Natural killer cell treated with Interleukin-12 subunit alpha and Interleukin-12 subunit beta and Interleukin-15 and Interleukin-18, amount 100 ng/mL, for 72 hours (primary cell): ENCODE measurements around the gene NOX3. TPM values are rescaled to one million over a fixed set of nuclear protein-coding genes. Genes with fewer than 3 reads are reported as not detected.

Source experiments
- ATAC-seq, 2 donors: fragments of 150-1000 bp; cut with Tn5 transposase in 1 of 2; sonication (Bioruptor Pico), chemical (Tn5 transposase) in 1 of 2; 2 replicates each; pipeline ENCODE4 v1.10.0; 2021
- DNase-seq: peaks from one replicate; pipeline ENCODE4 v3.0.0; 2022; ENCODE audit warnings: low spot score
- H3K27ac Mint-ChIP-seq, 2 donors: 1 replicate in 1 of 2; 2 replicates in 1 of 2; pipeline ENCODE4 v1.8.0; 2022; ENCODE audit warnings: mixed read lengths in 2 of 2, mild to moderate bottlenecking in 1 of 2, moderate library complexity in 1 of 2
- H3K27me3 Mint-ChIP-seq, 2 donors: 1 replicate in 1 of 2; 2 replicates in 1 of 2; pipeline ENCODE4 v1.8.0; 2022; ENCODE audit warnings: mixed read lengths in 2 of 2
- H3K36me3 Mint-ChIP-seq: one replicate; pipeline ENCODE4 v1.8.0; 2022; ENCODE audit warnings: mixed read lengths
- H3K4me1 Mint-ChIP-seq, 2 donors: 1 replicate in 1 of 2; 2 replicates in 1 of 2; pipeline ENCODE4 v1.8.0; 2022; ENCODE audit warnings: low read depth in 2 of 2, mixed read lengths in 2 of 2, mild to moderate bottlenecking in 1 of 2
- H3K4me3 Mint-ChIP-seq: one replicate; pipeline ENCODE4 v1.8.0; 2022; ENCODE audit warnings: mixed read lengths
- H3K9me3 Mint-ChIP-seq: 2 replicates; pipeline ENCODE4 v1.8.0; 2022; ENCODE audit warnings: mixed read lengths
- total RNA-seq, 2 donors: library from RNA; stranded (reverse); gene quantifications; one replicate each; pipeline ENCODE4 v1.2.3, GENCODE V29; 2022

The NOX3 gene
- total RNA-seq, 2 donors from 2014 or later, result not detected

- no peak for DNase-seq
- Mint-ChIP-seq H3K27ac (no peak overlapping the region), H3K9me3 (no peaks in the 10 kb centered on the region), H3K4me3 (no peak overlapping the region), H3K36me3 (no peaks in the 10 kb centered on the region), H3K27me3 (peaks cover 3 to 7% of the 10 kb centered on the region in 2 donors), H3K4me1 (peaks cover 0 to 3% of the 10 kb centered on the region in 2 donors)
- no peak for ATAC-seq
Observed at GRCh38 chr6:155436981-155437749, 18.5 kb downstream of the NOX3 start.

- no peak for DNase-seq
- no peak overlapping the region for H3K4me3 Mint-ChIP-seq
- H3K27me3 Mint-ChIP-seq, result peaks cover 3 to 7% of the 10 kb centered on the region in 2 donors
- ATAC-seq, result no peak
- H3K4me1 Mint-ChIP-seq, result peaks cover 0 to 3% of the 10 kb centered on the region in 2 donors
- H3K9me3 Mint-ChIP-seq, result no peaks in the 10 kb centered on the region
- no peak overlapping the region for H3K27ac Mint-ChIP-seq
- H3K36me3 Mint-ChIP-seq, result no peaks in the 10 kb centered on the region
Observed at GRCh38 chr6:155434829-155435423, 20.7 kb downstream of the NOX3 start.

- H3K27ac Mint-ChIP-seq, result no peak overlapping the region
- no peak overlapping the region for H3K4me3 Mint-ChIP-seq
- H3K4me1 Mint-ChIP-seq, result peaks cover 0 to 3% of the 10 kb centered on the region in 2 donors
- ATAC-seq, result no peak
- DNase-seq, result no peak
- peaks cover 3 to 7% of the 10 kb centered on the region in 2 donors for H3K27me3 Mint-ChIP-seq
- no peaks in the 10 kb centered on the region for H3K9me3 Mint-ChIP-seq
- H3K36me3 Mint-ChIP-seq, result no peaks in the 10 kb centered on the region
Observed at GRCh38 chr6:155434096-155434495, 21.5 kb downstream of the NOX3 start.

GRCh38 chr6:155432293-155432692 is 23.3 kb downstream of the NOX3 start:
- H3K36me3 Mint-ChIP-seq, result no peaks in the 10 kb centered on the region
- H3K27me3 Mint-ChIP-seq, result peaks cover 3 to 7% of the 10 kb centered on the region in 2 donors
- H3K27ac Mint-ChIP-seq, result no peak overlapping the region
- peaks cover 0 to 3% of the 10 kb centered on the region in 2 donors for H3K4me1 Mint-ChIP-seq
- no peak overlapping the region for H3K4me3 Mint-ChIP-seq
- no peaks in the 10 kb centered on the region for H3K9me3 Mint-ChIP-seq
- ATAC-seq (peak in 1 of 2 donors; percentile 48), DNase-seq (no peak)

- no peak for ATAC-seq
- no peaks in the 10 kb centered on the region for H3K9me3 Mint-ChIP-seq
- H3K27me3 Mint-ChIP-seq, result peaks cover 0 to 3% of the 10 kb centered on the region in 2 donors
- H3K27ac Mint-ChIP-seq, result no peak overlapping the region
- no peak for DNase-seq
- no peak overlapping the region for H3K4me3 Mint-ChIP-seq
- no peaks in the 10 kb centered on the region for H3K36me3 Mint-ChIP-seq
- no peaks in the 10 kb centered on the region for H3K4me1 Mint-ChIP-seq
Observed at GRCh38 chr6:155429321-155429893, 26.2 kb downstream of the NOX3 start.

- Mint-ChIP-seq H3K9me3 (no peaks in the 10 kb centered on the region), H3K4me1 (no peaks in the 10 kb centered on the region), H3K4me3 (no peak overlapping the region), H3K27me3 (no peaks in the 10 kb centered on the region), H3K27ac (no peak overlapping the region), H3K36me3 (no peaks in the 10 kb centered on the region)
- DNase-seq, result no peak
- ATAC-seq, result no peak
Observed at GRCh38 chr6:155426408-155426945, 29.2 kb downstream of the NOX3 start.

GRCh38 chr6:155424181-155424580 is 31.5 kb downstream of the NOX3 start:
- H3K9me3 Mint-ChIP-seq, result no peaks in the 10 kb centered on the region
- no peaks in the 10 kb centered on the region for H3K27me3 Mint-ChIP-seq
- H3K4me1 Mint-ChIP-seq, result peaks cover 4 to 9% of the 10 kb centered on the region in 2 donors
- no peak for ATAC-seq
- H3K4me3 Mint-ChIP-seq, result no peak overlapping the region
- H3K27ac Mint-ChIP-seq, result no peak overlapping the region
- H3K36me3 Mint-ChIP-seq, result no peaks in the 10 kb centered on the region
- no peak for DNase-seq

- DNase-seq (no peak), ATAC-seq (no peak)
- Mint-ChIP-seq H3K27me3 (no peaks in the 10 kb centered on the region), H3K9me3 (no peaks in the 10 kb centered on the region), H3K4me1 (peaks cover 16 to 24% of the 10 kb centered on the region in 2 donors), H3K4me3 (no peak overlapping the region), H3K27ac (no peak overlapping the region), H3K36me3 (no peaks in the 10 kb centered on the region)
Observed at GRCh38 chr6:155422635-155423034, 33.0 kb downstream of the NOX3 start.

GRCh38 chr6:155420492-155420891 is 35.1 kb downstream of the NOX3 start:
- Mint-ChIP-seq H3K36me3 (no peaks in the 10 kb centered on the region), H3K4me3 (no peak overlapping the region), H3K27me3 (no peaks in the 10 kb centered on the region), H3K4me1 (peaks cover 22 to 29% of the 10 kb centered on the region in 2 donors), H3K9me3 (no peaks in the 10 kb centered on the region), H3K27ac (peak overlapping the region in 1 of 2 donors; percentile 96)
- no peak for ATAC-seq
- DNase-seq, result no peak

- H3K27ac Mint-ChIP-seq, result peak overlapping the region; percentile 87 to 96
- peaks cover 22 to 29% of the 10 kb centered on the region in 2 donors for H3K4me1 Mint-ChIP-seq
- peak overlapping the region; percentile 84 for H3K4me3 Mint-ChIP-seq
- ATAC-seq (no peak), DNase-seq (no peak)
- no peaks in the 10 kb centered on the region for H3K9me3 Mint-ChIP-seq
- H3K36me3 Mint-ChIP-seq, result no peaks in the 10 kb centered on the region
- H3K27me3 Mint-ChIP-seq, result no peaks in the 10 kb centered on the region
Observed at GRCh38 chr6:155419161-155419560, 36.5 kb downstream of the NOX3 start.

GRCh38 chr6:155418017-155418761 is 37.5 kb downstream of the NOX3 start:
- DNase-seq (peak; percentile 70), ATAC-seq (peak; percentile 76 to 85)
- Mint-ChIP-seq H3K4me3 (peak overlapping the region; percentile 84), H3K36me3 (no peaks in the 10 kb centered on the region), H3K27ac (peak overlapping the region; percentile 87 to 96), H3K27me3 (no peaks in the 10 kb centered on the region), H3K9me3 (no peaks in the 10 kb centered on the region), H3K4me1 (peaks cover 22 to 29% of the 10 kb centered on the region in 2 donors)

- DNase-seq (no peak), ATAC-seq (no peak)
- no peaks in the 10 kb centered on the region for H3K36me3 Mint-ChIP-seq
- H3K27me3 Mint-ChIP-seq, result no peaks in the 10 kb centered on the region
- H3K4me3 Mint-ChIP-seq, result peak overlapping the region; percentile 84
- H3K9me3 Mint-ChIP-seq, result no peaks in the 10 kb centered on the region
- H3K4me1 Mint-ChIP-seq, result peaks cover 22 to 29% of the 10 kb centered on the region in 2 donors
- H3K27ac Mint-ChIP-seq, result peak overlapping the region; percentile 87 to 96
Observed at GRCh38 chr6:155417454-155417853, 38.2 kb downstream of the NOX3 start.

- Mint-ChIP-seq H3K9me3 (no peaks in the 10 kb centered on the region), H3K4me1 (peaks cover 22 to 29% of the 10 kb centered on the region in 2 donors), H3K27me3 (no peaks in the 10 kb centered on the region), H3K4me3 (no peak overlapping the region), H3K36me3 (no peaks in the 10 kb centered on the region), H3K27ac (peak overlapping the region in 1 of 2 donors; percentile 40)
- ATAC-seq, result no peak
- no peak for DNase-seq
Observed at GRCh38 chr6:155415953-155416352, 39.7 kb downstream of the NOX3 start.
